Activated CD4-positive, alpha-beta T cell treated with anti-CD3 and anti-CD28 coated beads, Interleukin-2, amount 50 U/mL, for 16 hours (primary cell): ENCODE results near the gene PFKFB4.

Experiments used
- DNase-seq: peaks from one replicate; pipeline ENCODE4 v3.0.0-alpha.2; 2020

The PFKFB4 gene

GRCh38 chr3:48556796-48557626, at the start of gene PFKFB4:
TSS of gene PFKFB4 (minus strand) at chr3:48556803. CDS start at chr3:48556777, 26 bp downstream.
- peak; percentile 100 for DNase-seq

- DNase-seq = no peak
Measured at GRCh38 chr3:48601622-48601994, 45.0 kb upstream of the PFKFB4 start.

GRCh38 chr3:48600711-48601621, 44.4 kb upstream of the PFKFB4 start:
- DNase-seq = no peak

- DNase-seq = no peak
Measured at GRCh38 chr3:48599509-48600285, 43.1 kb upstream of the PFKFB4 start.

GRCh38 chr3:48599077-48599501, 42.5 kb upstream of the PFKFB4 start:
- no peak for DNase-seq

- no peak for DNase-seq
Measured at GRCh38 chr3:48598323-48599076, 41.9 kb upstream of the PFKFB4 start.

GRCh38 chr3:48597408-48597800, 40.8 kb upstream of the PFKFB4 start:
- DNase-seq = no peak

GRCh38 chr3:48596676-48597407, 40.2 kb upstream of the PFKFB4 start:
- DNase-seq = no peak

GRCh38 chr3:48596157-48596556, 39.6 kb upstream of the PFKFB4 start:
- no peak for DNase-seq

- no peak for DNase-seq
Measured at GRCh38 chr3:48595526-48596121, 39.0 kb upstream of the PFKFB4 start.

- no peak for DNase-seq
Measured at GRCh38 chr3:48595075-48595525, 38.5 kb upstream of the PFKFB4 start, which contains the start of gene COL7A1. TSS of gene COL7A1 (minus strand) at chr3:48595329. CDS start at chr3:48595159, 170 bp downstream.

GRCh38 chr3:48594417-48595049, 37.9 kb upstream of the PFKFB4 start:
- DNase-seq = no peak

GRCh38 chr3:48593337-48593736, 36.7 kb upstream of the PFKFB4 start:
- no peak for DNase-seq

GRCh38 chr3:48592519-48593087, 36.0 kb upstream of the PFKFB4 start:
- DNase-seq = no peak

GRCh38 chr3:48591886-48592518, 35.4 kb upstream of the PFKFB4 start:
- DNase-seq = no peak

GRCh38 chr3:48591436-48591835, 34.8 kb upstream of the PFKFB4 start:
- DNase-seq = no peak

- DNase-seq = no peak
Measured at GRCh38 chr3:48588230-48588629, 31.6 kb upstream of the PFKFB4 start.

- no peak for DNase-seq
Measured at GRCh38 chr3:48587686-48588085, 31.1 kb upstream of the PFKFB4 start.

GRCh38 chr3:48585411-48585810, 28.8 kb upstream of the PFKFB4 start:
- no peak for DNase-seq
